CD4-positive, alpha-beta T cell treated with Interleukin-1 beta for 1 hour (primary cell): ENCODE results near the gene WDR6.
"Not testable (repeated sequence)": the region's sequence is repeated elsewhere in the genome, so short reads cannot be mapped to it uniquely, and the experiment has no call there.

Source experiments
- DNase-seq, 2 donors: peaks; one replicate each; pipeline ENCODE4 v3.0.0-alpha.2; 2020 to 2022

Gene WDR6

DNA sequence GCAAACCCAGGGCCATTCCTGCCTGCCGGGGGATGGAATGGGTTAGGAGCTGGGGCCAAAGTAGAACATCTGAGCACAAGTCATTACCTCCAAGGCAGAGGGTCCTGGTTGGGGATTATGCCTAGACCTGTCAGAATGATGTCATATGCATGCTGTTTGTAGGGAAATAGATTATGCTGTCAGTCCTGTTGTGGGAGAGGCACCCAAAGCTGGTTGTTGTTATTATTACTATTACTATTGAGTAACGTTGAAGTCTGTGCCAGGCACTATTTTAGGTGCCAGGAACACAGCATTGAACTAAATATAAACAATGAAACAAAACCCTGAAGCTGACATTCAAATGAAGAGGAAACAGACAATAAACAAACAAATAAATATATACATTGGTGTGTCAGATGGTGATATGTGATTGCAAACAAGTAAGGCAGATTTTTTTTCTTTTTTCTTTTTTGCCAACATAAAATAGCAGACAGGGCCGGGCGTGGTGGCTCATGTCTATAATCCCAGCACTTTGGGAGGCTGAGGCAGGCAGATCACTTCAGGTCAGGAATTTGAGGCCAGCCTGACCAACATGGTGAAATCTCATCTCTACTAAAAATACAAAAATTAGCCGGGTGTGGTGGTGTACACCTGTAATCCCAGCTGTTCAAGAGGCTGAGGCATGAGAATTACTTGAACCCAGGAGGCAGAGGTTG, 15.2 kb upstream of the WDR6 start:
- DNase-seq: no peak

DNA sequence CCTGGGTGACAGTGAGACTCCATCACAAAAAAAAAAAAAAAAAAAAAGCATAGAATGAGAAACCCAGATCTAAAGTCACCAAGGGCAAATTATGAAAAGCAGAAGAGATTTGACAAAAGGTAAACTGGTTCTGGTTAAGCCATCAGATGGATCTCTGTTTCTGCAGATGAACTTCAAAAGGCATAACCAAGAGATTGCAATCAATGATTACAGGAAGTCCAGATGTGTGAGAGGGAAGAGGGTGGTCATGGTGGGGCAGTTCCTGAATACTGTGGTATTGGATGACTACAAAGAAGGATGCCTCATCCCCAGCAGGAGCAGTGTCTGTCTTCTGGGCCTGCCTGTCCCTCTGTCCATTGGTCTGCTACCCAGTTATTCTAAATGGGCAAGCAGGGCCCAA, 13.4 kb upstream of the WDR6 start:
- no peak for DNase-seq

- no peak for DNase-seq
These were observed 10.6 kb upstream of the WDR6 start for GRCh38 chr3:48996640-48997039.

DNA sequence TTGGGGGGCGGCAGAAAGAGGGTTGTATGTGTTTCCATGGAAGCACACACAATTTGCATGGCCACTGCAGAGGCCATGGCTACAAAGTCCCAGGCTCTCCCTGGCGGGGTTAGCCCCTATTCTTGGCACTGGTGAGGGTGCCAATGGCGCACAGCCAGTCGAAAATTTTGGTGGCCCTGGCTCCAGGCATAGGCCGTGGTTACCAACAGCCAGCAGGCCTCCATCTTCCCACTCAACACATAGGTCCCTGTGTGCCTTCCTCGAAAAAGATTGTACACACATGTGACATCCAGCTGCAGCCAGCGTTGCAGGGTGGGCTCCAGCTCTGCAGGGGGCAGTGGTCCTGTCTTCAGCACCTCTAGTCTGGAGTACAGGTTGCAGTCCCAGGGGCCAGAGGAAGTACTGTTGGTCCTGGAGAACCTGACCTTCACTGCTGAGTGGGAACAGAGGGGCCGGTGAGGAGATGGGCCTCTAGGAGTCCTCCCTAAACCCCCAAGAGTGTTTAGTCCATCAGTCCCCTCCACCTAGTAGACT, 10.0 kb upstream of the WDR6 start:
- no peak for DNase-seq

DNA sequence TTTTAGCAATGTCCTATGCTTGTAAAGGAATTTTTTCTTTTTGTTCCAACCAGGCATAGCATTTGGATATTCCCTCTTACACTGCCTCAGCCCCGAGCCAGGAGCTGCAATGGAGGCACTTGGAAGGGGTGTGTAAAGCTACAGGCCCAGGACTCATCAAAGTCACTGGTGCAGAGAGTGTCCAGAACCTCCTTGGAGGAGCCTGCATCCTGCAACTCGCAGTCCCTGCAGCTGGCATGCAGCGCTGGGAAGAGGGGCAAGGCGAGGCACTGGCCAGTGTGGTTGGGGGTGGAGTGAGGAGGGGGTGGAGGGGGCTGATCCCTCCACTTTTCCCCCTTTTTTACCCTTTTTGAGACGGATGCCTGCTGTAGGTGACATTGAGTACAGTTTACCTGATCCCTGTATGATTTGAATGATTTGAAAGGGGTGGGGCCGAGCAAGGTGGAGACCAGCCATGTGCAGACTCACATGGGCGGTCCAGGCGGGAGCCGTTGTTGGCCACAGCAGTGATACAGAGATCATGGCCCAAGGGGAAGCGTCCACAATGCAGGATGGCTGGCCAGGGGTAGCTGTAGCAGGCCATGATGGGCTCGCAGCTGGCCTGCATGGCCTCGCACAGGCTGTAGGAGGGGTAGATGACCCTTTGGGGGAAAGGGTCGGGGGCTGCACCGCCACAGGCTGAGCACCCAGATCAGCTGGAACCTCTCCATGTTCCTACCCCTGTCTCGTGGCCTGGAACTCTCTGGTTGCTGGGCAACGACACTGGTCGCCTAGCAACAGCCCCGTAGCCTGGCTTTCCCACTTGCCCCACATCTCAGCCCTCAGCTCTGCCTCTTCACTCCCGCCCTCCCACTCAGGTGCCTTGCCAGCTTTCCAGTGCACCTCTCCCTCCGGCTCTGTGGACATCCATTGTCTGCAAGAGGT, 9.2 kb upstream of the WDR6 start:
- DNase-seq: no peak

GRCh38 chr3:48999085-48999858, 7.9 kb upstream of the WDR6 start:
- no peak for DNase-seq

DNA sequence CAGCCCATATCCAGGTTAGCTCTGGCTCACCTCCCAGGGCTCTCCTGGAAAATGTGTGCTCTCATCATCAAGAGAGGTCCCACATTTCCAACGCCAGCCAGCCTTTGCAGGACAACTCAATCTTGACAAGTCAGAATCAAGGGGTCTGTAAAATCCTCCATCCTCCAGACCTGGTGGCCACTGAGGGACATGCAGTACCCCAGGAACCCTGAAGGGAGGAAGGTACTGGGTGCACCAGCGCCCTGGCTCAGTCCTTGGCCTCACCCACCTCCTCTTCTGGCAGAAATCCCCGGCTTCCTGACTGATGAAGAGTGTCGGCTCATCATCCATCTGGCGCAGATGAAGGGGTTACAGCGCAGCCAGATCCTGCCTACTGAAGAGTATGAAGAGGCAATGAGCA, 6.0 kb upstream of the WDR6 start:
- no peak for DNase-seq

GRCh38 chr3:49004352-49005302, 2.6 kb upstream of the WDR6 start:
- no peak for DNase-seq

DNA sequence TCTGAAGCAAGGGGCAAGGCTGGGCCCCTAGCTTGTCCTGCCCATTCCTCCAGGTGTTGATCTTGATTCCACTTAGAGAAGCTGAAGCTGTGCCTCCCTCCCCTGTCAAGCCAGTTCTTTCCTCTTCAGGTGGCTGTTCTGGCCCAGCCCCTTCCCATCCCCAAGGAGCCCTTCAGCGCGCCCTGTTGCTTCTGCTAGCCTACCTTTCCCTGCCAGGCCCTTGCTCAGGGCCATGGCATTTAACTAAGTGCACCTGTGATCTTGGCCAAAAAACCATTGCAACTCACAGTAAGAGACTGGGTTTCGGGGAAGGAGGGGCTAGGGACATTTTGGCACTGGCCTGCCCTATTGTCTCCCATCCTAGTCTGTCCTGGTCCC, 1.9 kb upstream of the WDR6 start:
- no peak for DNase-seq

DNA sequence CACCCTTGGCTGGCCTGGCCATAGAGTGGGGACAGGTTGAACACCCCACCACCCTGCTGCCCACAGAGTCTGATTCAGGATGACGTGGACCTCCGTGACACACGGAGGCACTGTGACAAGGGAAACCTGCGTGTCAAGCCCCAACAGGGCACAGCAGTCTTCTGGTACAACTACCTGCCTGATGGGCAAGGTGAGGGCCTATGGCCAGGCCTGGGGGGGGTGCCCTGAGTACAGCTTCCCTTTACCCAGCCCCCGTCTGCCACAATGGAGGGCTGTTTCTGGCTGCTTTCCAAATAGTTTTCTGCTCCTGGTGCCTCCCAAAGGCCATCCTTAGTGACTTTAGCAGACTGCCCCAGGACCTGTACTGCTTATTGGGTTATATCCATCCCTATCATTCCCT, 1.2 kb upstream of the WDR6 start:
- no peak for DNase-seq

- no peak for DNase-seq
These were observed 653 bp upstream of the WDR6 start for GRCh38 chr3:49006408-49007067.

- peak; percentile 89 to 92 for DNase-seq
These were observed 759 bp downstream of the WDR6 start for GRCh38 chr3:49007771-49008528.

DNA sequence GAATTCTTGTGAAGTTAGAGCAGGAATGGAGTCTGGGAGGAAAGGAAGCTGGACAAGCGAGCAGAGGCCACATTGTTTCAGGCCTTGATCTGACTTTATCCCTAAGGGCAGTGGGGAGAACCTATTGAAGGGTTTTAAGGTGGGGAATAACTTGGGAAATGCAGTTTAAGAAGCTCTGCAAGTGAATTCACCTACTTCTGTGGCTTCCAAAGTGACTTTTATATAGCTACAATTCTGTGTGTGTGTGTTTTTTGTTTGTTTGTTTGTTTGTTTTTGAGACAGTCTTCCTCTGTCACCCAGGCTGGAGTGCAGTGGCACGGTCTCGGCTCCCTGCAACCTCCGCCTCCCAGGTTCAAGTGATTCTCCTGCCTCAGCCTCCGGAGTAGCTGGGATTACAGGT, 1.4 kb downstream of the WDR6 start:
- not testable (repeated sequence) for DNase-seq

DNA sequence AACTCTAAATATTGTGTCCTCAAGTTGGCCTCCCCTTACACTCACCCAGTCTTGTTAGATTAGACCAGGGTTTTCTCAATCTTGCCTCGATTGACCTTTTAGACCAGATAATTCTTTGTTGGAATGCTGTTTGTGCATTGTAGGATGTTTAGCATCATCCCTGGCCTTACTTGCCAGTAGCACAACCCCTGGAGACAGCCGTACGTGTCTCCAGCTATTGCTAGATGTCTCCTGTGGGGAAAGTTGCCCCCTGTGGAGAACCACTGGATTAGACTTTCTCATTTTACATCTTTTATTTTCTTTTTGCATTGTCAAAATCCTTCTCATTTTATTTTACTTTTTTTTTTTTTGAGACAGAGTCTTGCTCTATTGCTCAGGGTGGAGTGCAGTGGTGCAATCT, 2.2 kb downstream of the WDR6 start:
- DNase-seq: no peak

- DNase-seq: no peak
These were observed 5.3 kb downstream of the WDR6 start for GRCh38 chr3:49012441-49013017.

- no peak for DNase-seq
These were observed 6.0 kb downstream of the WDR6 start for GRCh38 chr3:49013113-49013737.

DNA sequence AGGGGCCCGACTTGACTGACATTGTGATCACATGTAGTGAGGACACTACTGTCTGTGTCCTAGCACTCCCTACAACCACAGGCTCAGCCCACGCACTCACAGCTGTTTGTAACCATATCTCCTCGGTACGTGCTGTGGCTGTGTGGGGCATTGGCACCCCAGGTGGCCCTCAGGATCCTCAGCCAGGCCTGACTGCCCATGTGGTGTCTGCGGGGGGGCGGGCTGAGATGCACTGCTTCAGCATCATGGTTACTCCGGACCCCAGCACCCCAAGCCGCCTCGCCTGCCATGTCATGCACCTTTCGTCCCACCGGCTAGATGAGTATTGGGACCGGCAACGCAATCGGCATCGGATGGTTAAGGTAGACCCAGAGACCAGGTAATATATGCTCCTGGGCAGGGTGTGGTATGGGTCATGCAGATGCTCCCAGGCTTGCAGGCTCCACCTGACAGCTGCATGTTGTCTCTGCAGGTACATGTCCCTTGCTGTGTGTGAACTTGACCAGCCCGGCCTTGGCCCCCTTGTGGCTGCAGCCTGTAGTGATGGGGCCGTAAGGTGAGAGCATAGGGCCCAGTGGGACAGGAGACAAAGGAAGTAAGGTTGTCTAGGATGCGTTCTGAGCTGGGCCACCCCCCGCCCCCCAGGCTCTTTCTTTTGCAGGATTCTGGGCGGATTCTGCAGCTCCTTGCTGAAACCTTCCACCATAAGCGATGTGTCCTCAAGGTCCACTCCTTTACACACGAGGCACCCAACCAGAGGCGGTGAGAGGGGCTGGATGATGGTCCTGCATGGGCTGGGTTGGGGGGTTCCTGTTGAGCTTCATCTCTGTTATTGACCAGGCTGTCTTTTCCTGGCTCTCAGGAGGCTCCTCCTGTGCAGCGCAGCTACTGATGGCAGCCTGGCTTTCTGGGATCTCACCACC, 6.8 kb downstream of the WDR6 start:
- DNase-seq: peak; percentile 51 to 66

DNA sequence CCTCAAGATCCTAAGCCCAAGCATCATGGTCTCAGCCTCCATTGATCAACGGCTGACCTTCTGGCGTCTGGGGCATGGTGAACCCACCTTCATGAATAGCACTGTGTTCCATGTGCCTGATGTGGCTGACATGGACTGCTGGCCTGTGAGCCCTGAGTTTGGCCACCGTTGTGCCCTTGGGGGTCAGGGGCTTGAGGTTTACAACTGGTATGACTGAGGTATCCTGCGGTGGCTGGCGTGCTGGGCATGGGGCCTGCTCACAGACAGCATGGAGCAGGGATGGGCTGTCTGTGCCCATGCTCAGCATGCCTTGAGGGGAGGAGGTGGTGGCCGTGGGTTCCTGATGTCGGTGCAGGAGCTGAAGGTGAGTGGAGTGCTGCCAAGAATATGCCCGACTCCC, 7.9 kb downstream of the WDR6 start:
- no peak for DNase-seq

DNA sequence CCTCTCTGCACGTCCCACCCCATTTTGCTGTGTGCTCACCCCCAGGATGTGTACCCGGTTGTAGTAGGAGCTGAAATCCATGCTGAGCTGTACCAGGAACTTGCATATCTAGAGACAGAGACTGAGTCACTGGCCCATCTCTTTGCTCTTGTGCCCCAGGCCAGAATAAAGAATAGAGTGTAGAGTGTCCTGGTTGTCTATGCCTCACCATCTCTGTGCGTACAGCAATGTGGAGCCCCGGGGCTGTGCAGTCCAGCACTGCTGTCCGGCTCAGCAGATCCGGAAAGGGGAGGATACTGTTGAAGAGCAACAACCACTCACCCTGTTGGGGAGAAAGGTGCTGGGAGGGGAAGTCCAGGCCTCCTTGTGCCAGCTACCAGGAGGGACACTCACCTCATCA, 8.6 kb downstream of the WDR6 start:
- no peak for DNase-seq
